ENCODE results near the gene CPEB4. TPM values are rescaled to one million over a fixed set of nuclear protein-coding genes. Genes with fewer than 3 reads are reported as not detected.

CPEB4 gene
- 23.4 and 27.1 TPM in 2 replicates for total RNA-seq (2014; rRNA removed; shearing (Covaris generic))

- Histone ChIP-seq H3K27me3 (replicated peaks) (no peaks in the 10 kb centered on the region), H3K9me3 (replicated peaks) (no peaks in the 10 kb centered on the region), H3K36me3 (peaks cover 10% of the 10 kb centered on the region), H3K4me3 (peak within 1 kb of the TSS; percentile 61), H3K27ac (peak within 1 kb of the TSS; percentile 98), H3K4me1 (replicated peaks) (peaks cover 48% of the 10 kb centered on the region)
- peak; percentile 100 for DNase-seq (ENCODE audit: low read depth in 1 of 2, low spot score in 2 of 2)
Measured at GRCh38 chr5:173887610-173888472, at the start of gene CPEB4. TSS of gene CPEB4 (plus strand) at chr5:173888349. CDS start at chr5:173889734, 1,385 bp downstream.

- Histone ChIP-seq H3K4me1 (replicated peaks) (no peaks in the 10 kb centered on the region), H3K27ac (no peak overlapping the region), H3K4me3 (no peak overlapping the region), H3K9me3 (replicated peaks) (no peaks in the 10 kb centered on the region), H3K27me3 (replicated peaks) (no peaks in the 10 kb centered on the region), H3K36me3 (no peaks in the 10 kb centered on the region)
- DNase-seq (ENCODE audit: low read depth in 1 of 2, low spot score in 2 of 2) = no peak
Measured at GRCh38 chr5:173839117-173839713, 48.9 kb upstream of the CPEB4 start.

- Histone ChIP-seq H3K9me3 (replicated peaks) (no peaks in the 10 kb centered on the region), H3K27me3 (replicated peaks) (no peaks in the 10 kb centered on the region), H3K27ac (no peak overlapping the region), H3K4me1 (replicated peaks) (no peaks in the 10 kb centered on the region), H3K36me3 (no peaks in the 10 kb centered on the region), H3K4me3 (no peak overlapping the region)
- DNase-seq (ENCODE audit: low read depth in 1 of 2, low spot score in 2 of 2) = no peak
Measured at GRCh38 chr5:173840111-173840983, 47.8 kb upstream of the CPEB4 start.

GRCh38 chr5:173841710-173842109 is 46.4 kb upstream of the CPEB4 start:
- Histone ChIP-seq H3K4me3 (no peak overlapping the region), H3K9me3 (replicated peaks) (no peaks in the 10 kb centered on the region; the same call in 1 of the 2 replicates), H3K27me3 (replicated peaks) (no peaks in the 10 kb centered on the region), H3K27ac (no peak overlapping the region), H3K36me3 (no peaks in the 10 kb centered on the region), H3K4me1 (replicated peaks) (no peaks in the 10 kb centered on the region)
- no peak for DNase-seq (ENCODE audit: low read depth in 1 of 2, low spot score in 2 of 2)

- DNase-seq (ENCODE audit: low read depth in 1 of 2, low spot score in 2 of 2) = no peak
- Histone ChIP-seq H3K27ac (no peak overlapping the region), H3K9me3 (replicated peaks) (peaks cover 2% of the 10 kb centered on the region), H3K4me1 (replicated peaks) (no peaks in the 10 kb centered on the region), H3K4me3 (no peak overlapping the region), H3K27me3 (replicated peaks) (no peaks in the 10 kb centered on the region), H3K36me3 (no peaks in the 10 kb centered on the region)
Measured at GRCh38 chr5:173843794-173844193, 44.4 kb upstream of the CPEB4 start.

- no peaks in the 10 kb centered on the region for H3K4me1 ChIP-seq (replicated peaks)
- no peak for DNase-seq (ENCODE audit: low read depth in 1 of 2, low spot score in 2 of 2)
Measured at GRCh38 chr5:173845321-173845720, 42.8 kb upstream of the CPEB4 start.

GRCh38 chr5:173846929-173847501 is 41.1 kb upstream of the CPEB4 start:
- H3K27me3 ChIP-seq (replicated peaks) = no peaks in the 10 kb centered on the region
- H3K36me3 ChIP-seq = no peaks in the 10 kb centered on the region
- DNase-seq (ENCODE audit: low read depth in 1 of 2, low spot score in 2 of 2) = no peak
- no peak overlapping the region for H3K4me3 ChIP-seq
- H3K27ac ChIP-seq = no peak overlapping the region
- H3K9me3 ChIP-seq (replicated peaks) = peaks cover 8% of the 10 kb centered on the region
- H3K4me1 ChIP-seq (replicated peaks) = no peaks in the 10 kb centered on the region

More at GRCh38 chr5:173845321-173845720, 42.8 kb upstream of the CPEB4 start:
- Histone ChIP-seq H3K27me3 (replicated peaks) (no peaks in the 10 kb centered on the region), H3K4me3 (no peak overlapping the region), H3K27ac (no peak overlapping the region), H3K36me3 (no peaks in the 10 kb centered on the region), H3K9me3 (replicated peaks) (peaks cover 8% of the 10 kb centered on the region)

- Histone ChIP-seq H3K27me3 (replicated peaks) (no peaks in the 10 kb centered on the region), H3K4me1 (replicated peaks) (no peaks in the 10 kb centered on the region), H3K9me3 (replicated peaks) (peaks cover 8% of the 10 kb centered on the region), H3K36me3 (no peaks in the 10 kb centered on the region), H3K4me3 (no peak overlapping the region), H3K27ac (no peak overlapping the region)
- no peak for DNase-seq (ENCODE audit: low read depth in 1 of 2, low spot score in 2 of 2)
Measured at GRCh38 chr5:173848986-173849596, 39.1 kb upstream of the CPEB4 start.

- no peak overlapping the region for H3K27ac ChIP-seq
- no peaks in the 10 kb centered on the region for H3K27me3 ChIP-seq (replicated peaks)
- no peak overlapping the region for H3K4me3 ChIP-seq
- H3K4me1 ChIP-seq (replicated peaks) = no peaks in the 10 kb centered on the region
- no peak for DNase-seq (ENCODE audit: low read depth in 1 of 2, low spot score in 2 of 2)
- no peaks in the 10 kb centered on the region for H3K36me3 ChIP-seq
- peaks cover 8% of the 10 kb centered on the region for H3K9me3 ChIP-seq (replicated peaks)
Measured at GRCh38 chr5:173849908-173850307, 38.2 kb upstream of the CPEB4 start.

- H3K27ac ChIP-seq = no peak overlapping the region
- no peaks in the 10 kb centered on the region for H3K36me3 ChIP-seq
- H3K4me3 ChIP-seq = no peak overlapping the region
- H3K9me3 ChIP-seq (replicated peaks) = peaks cover 8% of the 10 kb centered on the region
- H3K27me3 ChIP-seq (replicated peaks) = no peaks in the 10 kb centered on the region
- DNase-seq (ENCODE audit: low read depth in 1 of 2, low spot score in 2 of 2) = no peak
- no peaks in the 10 kb centered on the region for H3K4me1 ChIP-seq (replicated peaks)
Measured at GRCh38 chr5:173850659-173851058, 37.5 kb upstream of the CPEB4 start.

GRCh38 chr5:173851595-173852243 is 36.4 kb upstream of the CPEB4 start:
- no peak overlapping the region for H3K4me3 ChIP-seq
- H3K27ac ChIP-seq = no peak overlapping the region
- H3K27me3 ChIP-seq (replicated peaks) = no peaks in the 10 kb centered on the region
- H3K36me3 ChIP-seq = no peaks in the 10 kb centered on the region
- no peaks in the 10 kb centered on the region for H3K4me1 ChIP-seq (replicated peaks)
- DNase-seq (ENCODE audit: low read depth in 1 of 2, low spot score in 2 of 2) = no peak
- H3K9me3 ChIP-seq (replicated peaks) = peaks cover 8% of the 10 kb centered on the region

- Histone ChIP-seq H3K27me3 (replicated peaks) (no peaks in the 10 kb centered on the region), H3K4me1 (replicated peaks) (no peaks in the 10 kb centered on the region), H3K4me3 (no peak overlapping the region)
Measured at GRCh38 chr5:173852790-173853359, 35.3 kb upstream of the CPEB4 start.

More at GRCh38 chr5:173852790-173853359, 35.3 kb upstream of the CPEB4 start:
- no peak overlapping the region for H3K27ac ChIP-seq
- H3K36me3 ChIP-seq = no peaks in the 10 kb centered on the region
- H3K9me3 ChIP-seq (replicated peaks) = peaks cover 5% of the 10 kb centered on the region
- no peak for DNase-seq (ENCODE audit: low read depth in 1 of 2, low spot score in 2 of 2)
